GM19397 (cell line): ENCODE measurements around the gene UBA1.

Experiments used
- ATAC-seq: cut with Tn5 transposase; IDR thresholded peaks from one replicate; pipeline ENCODE4 v1.9.1; 2021; ENCODE audit warnings: mild to moderate bottlenecking, moderate library complexity; ENCODE audit not compliant: unreplicated experiment

The UBA1 gene

GRCh38 chrX:47193475-47194193 lies at the start of gene UBA1:
TSS of gene UBA1 (plus strand) at chrX:47193829. CDS start at chrX:47198803, 4,974 bp downstream.
- peak; percentile 58 for ATAC-seq

DNA sequence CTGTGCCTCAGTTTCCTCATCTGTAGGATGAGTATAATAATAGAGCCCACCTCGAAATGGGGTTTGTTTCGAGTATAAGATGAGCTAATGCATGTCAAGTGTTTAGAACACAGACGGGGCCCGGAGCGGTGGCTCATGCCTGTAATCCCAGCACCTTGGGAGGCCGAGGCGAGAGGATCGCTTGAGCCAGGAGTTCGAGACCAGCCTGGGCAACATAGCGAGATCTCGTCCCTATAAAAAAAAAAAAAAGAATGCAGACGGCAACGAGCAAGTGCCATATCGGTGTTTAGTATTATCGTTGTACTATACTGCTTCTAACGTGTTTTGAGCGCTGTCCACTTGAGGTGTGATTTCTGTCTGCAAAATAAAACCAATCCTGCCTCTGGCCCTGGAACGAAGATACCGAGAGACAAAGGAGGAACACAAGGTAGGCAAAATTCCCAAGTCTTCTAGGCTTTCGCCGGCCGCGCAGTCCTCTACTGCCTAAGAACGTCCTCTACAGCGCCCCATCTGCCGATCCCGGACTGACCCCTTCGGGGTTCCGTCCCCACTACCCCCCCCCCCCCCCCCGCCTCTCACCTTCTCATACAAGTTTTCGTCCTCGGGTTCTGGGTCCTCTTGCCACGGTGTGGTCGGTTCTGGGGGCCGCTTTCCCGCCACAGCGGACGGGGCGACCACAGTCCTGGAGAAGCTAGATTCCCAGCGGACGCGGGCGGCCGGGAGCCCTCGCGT lies 49.6 kb upstream of the UBA1 start:
- ATAC-seq = no peak

DNA sequence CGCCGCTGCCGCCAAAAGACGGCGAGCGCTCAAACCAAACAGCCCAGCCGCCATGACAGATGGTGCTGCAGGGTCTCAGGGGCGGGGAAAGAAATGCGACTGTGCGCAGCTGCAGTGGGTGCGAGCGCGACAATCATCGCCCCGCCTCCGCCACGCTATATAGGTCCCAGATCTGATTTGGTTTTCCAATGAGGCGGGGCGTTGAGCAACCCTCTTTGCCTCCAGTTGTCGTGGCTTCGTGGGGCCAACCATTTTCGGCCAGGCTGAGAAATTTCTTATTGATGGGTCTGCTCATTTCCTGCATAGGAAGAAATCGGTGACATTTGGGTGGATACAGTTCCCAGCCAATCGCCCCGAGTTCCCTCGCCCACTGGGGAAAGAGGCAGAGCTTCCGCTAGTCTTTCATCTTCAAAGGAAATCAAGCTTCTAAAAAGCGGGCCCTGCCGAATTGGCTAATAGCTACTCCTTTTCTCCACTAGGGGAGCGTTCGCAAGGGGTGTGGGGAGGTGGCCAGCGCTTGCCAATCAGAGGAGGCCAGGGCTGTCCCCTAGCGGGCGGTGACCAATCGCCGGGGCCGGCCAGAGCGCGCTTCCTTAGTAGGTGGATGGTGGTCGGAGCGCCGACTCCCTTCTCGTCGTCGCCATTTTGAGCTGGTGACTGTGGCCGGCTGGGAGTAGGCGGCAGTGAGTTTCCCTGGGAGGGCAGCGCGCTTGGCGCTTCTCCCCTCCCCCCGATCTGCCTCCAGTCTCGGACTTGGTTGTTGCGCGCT lies 48.8 kb upstream of the UBA1 start, which contains the start of the genes NDUFB11 and RBM10:
Gene NDUFB11, minus strand, starts transcription at position 77 of the 769 bp plus-strand sequence. Its CDS starts 23 bp downstream, at position 54.
Gene RBM10, plus strand, starts transcription at position 596 of the 769 bp plus-strand sequence. CDS start 2,261 bp downstream, outside the sequence.
- peak; percentile 87 for ATAC-seq

GRCh38 chrX:47145395-47146120 lies 48.1 kb upstream of the UBA1 start:
- peak; percentile 29 for ATAC-seq

DNA sequence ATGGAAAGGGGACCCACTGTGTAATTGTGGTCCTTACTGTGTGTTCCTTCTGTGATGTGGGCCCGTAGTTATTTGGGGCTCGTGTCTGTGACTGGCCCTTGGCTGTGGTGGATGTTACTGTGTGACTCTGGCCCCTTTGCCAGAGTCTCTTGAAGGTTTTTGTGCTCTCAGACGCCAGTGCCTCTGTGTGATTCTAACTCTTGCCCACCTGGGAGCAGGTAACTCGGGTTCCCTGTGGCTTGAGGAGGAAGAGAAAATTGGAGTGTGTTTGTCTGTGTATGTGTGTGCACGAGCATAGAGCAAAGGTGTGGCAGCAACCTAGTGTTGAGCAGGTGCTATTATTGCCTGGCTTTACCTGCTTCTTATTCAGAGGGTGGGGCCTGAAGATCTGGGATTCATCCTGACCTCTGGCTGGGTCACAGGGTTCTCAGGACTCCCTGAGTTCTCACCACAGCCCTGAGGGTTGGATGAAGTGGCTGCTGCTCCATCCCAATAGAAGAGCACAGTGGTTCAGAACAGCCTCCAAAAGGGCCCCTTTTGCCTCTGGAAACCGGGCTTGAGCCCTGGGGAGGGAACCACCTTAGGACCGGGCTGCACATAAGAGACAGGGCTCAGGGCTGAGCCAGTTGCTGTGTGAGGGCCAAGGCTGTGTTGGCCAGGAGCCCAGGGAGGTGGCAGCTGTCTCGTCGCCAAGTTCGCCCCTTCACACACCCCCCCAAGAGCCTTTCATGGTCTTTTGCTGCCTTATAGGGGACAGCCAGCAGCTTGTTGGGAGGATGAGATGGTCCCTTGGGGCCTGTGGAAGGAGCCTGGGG lies 47.3 kb upstream of the UBA1 start:
- ATAC-seq = no peak

DNA sequence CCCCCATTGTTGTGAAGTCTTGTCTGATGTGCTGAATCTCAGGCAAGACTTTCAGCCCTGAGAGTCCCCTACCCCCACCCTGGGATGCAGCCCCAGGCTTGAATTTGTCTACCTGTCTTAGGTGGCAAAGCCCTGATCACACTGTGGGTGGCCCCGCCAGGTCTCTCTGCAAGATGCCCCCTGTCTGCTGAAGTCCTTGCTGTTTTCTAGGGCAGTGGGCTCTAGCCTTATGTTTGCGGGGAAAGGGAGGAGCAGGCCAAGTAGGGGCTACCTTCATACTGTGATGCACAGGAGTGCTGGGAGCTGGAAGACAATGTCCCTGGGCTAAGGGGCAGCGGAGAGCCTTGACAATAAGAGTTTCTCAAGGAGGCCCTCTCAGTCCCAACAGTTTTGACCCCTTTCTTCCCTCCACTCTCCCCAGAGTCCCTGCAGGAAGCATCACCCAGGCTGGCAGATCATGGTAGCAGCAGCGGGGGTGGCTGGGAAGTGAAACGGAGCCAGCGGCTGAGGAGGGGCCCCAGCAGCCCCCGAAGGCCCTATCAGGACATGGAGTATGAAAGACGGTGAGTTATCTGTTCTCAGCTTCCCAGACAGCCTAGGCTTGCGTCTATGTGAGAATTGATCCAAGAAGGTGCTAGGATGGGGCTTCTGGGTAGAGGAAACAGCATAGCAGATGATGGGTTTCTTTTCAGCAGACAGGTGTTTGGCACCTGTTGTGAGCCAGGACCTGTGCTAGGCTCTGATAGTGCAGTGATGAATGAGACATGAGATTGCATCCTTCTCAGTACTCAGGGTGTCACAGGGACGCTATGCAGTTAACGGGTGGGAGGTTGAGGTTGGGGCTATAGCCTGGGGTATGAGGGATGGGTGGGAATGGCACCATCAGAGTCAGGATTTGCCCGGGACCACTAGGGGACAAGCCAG lies 46.4 kb upstream of the UBA1 start:
- no peak for ATAC-seq

DNA sequence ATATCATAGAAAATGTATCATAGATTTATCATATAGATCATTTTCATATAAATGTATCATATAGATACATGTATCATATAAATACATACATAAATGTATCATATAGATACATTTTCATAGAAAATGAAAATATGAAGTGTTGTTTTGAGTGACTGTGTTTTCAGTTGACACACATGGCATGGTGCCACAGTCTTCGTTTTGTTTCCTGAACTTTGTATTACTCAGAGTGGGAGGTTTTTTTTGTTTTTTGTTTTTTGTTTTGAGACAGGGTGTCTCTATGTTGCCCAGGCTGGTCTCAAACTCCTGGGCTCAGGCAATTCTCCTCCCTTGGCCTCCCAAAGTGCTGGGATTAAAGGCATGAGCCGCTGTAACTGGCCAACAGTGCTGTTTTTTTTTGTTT lies 44.7 kb upstream of the UBA1 start:
- ATAC-seq = no peak

- no peak for ATAC-seq
Observed at GRCh38 chrX:47151435-47151834, 42.2 kb upstream of the UBA1 start.

DNA sequence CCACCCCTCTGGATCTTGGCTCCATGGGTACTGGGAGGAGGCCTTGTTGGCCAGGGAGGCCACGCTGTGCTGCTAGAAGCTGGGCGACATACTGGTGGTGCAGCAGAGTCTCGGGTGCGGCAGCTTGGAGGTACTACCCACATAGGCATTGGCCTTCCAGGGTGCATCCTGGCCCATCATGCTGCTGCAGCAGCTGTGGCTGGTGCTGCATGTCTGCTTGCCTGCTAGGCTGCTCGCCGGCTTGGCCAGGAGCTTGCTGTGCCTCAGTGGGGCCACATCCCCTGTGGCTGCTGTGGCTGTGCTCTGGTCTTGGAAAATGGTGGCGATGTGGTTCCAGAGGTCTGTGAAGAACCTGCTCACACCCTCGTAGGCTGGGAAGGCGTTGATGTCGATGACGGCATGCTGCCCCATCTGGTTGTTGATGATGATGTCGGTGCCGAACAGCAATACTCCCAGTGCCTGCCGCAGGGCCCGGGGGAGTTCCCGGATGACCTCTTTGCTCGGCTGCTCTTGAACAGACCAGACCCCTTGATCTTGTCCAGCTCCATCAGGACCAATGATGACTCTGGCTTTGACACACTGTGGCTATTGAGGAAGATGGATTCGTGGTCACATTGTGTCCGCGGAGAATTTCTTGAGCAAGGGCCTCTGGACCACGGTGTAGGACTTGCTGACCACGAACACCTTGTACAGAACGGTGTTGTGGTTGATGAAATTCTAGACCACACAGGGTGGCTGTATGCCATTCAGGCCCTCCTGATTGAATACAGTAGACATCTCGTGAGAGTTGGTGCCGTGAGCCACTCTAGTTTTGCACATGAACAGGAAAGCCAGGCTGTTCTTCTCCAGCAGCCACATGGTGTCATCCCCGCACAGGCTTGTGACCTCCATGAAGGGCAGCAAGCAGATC lies 36.8 kb upstream of the UBA1 start:
- ATAC-seq = no peak

DNA sequence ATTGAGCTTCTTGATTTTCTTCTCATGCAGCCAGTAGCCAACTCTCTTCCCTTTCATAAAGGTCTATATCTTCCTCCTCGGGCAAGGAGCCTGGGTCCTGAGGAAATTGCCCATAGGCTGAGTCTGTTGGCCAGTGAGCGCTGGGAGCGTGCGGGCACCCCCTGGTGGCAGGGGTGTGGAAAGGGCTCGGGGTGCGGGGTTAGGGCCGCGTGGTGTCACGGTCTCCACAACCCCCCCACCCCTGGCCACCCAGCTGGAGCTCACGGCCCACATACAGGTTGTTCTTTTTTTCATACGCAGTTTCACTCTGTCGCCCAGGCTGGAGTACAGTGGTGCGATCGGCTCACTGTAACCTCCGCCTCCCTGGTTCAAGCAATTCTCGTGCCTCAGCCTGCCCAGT lies 35.5 kb upstream of the UBA1 start:
- ATAC-seq = no peak

DNA sequence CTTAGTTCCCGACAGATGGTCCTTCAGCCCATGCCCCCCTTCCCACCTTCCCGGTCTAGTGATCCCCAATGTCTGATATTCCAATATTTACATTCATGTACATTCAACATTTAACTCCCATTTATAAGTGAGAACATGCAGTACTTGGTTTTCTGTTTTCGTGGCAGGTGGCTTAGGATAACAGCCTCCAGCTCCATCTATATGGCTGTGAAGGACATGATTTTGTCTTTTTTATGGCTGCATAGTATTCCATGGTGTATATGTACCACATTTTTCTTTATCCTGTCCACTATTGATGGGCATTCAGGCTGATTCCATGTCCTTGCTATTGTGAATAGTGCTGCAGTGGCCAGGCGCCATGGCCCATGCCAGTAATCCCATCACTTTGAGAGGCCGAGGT lies 34.8 kb upstream of the UBA1 start:
- ATAC-seq = no peak

- ATAC-seq = no peak
Observed at GRCh38 chrX:47160781-47161180, 32.8 kb upstream of the UBA1 start.

GRCh38 chrX:47162927-47163583 lies 30.6 kb upstream of the UBA1 start:
- ATAC-seq = no peak

- ATAC-seq = no peak
Observed at GRCh38 chrX:47164420-47164819, 29.2 kb upstream of the UBA1 start.

DNA sequence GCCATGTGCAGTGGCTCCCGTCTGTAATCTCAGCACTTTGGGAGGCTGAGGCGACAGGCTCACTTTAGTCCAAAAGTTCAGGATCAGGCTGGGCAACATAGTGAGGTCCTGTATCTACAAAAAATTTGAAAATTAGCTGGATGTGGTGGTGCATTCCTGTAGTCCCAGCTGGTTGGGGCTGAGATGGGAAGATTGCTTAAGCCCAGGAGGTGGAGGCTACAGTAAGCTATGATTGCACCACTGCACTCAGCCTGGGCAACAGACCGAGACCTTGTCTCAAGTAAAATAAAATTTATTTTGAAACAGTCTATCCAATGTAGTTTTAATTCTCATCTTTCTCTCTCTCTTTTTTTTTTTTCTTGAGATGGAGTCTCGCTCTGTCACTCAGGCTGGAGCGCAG lies 27.5 kb upstream of the UBA1 start:
- no peak for ATAC-seq

- ATAC-seq = no peak
Observed at GRCh38 chrX:47168495-47169073, 25.0 kb upstream of the UBA1 start.

- no peak for ATAC-seq
Observed at GRCh38 chrX:47169273-47169672, 24.4 kb upstream of the UBA1 start.
